ENCODE data around the gene TAT.
A peak's percentile ranks its signal among the peaks of the same experiment; 100 is the strongest.
"Not testable (repeated sequence)": the region's sequence is repeated elsewhere in the genome, so short reads cannot be mapped to it uniquely, and the experiment has no call there.

TAT gene

GRCh38 chr16:71584543-71585317 lies 7.8 kb upstream of the TAT start:
- DNase-seq (ENCODE audit: low read depth) = no peak

- not testable (repeated sequence) for DNase-seq (ENCODE audit: low read depth)
These were observed 5.6 kb upstream of the TAT start for GRCh38 chr16:71582553-71582848.

GRCh38 chr16:71574702-71575101 lies 2.2 kb downstream of the TAT start:
- DNase-seq (ENCODE audit: low read depth) = no peak

GRCh38 chr16:71573387-71574094 lies 3.4 kb downstream of the TAT start:
- DNase-seq (ENCODE audit: low read depth) = no peak

- no peak for DNase-seq (ENCODE audit: low read depth)
These were observed 4.3 kb downstream of the TAT start for GRCh38 chr16:71572497-71573116.

GRCh38 chr16:71570144-71570543 lies 6.7 kb downstream of the TAT start:
- DNase-seq (ENCODE audit: low read depth) = no peak

- DNase-seq (ENCODE audit: low read depth) = no peak
These were observed 7.3 kb downstream of the TAT start for GRCh38 chr16:71569621-71570020.

- no peak for DNase-seq (ENCODE audit: low read depth)
These were observed 8.3 kb downstream of the TAT start for GRCh38 chr16:71568551-71568950.

- DNase-seq (ENCODE audit: low read depth) = no peak
These were observed 9.0 kb downstream of the TAT start for GRCh38 chr16:71567931-71568330.

GRCh38 chr16:71565812-71566700 lies 10.8 kb downstream of the TAT start:
- no peak for DNase-seq (ENCODE audit: low read depth)

GRCh38 chr16:71564335-71564967 lies 12.4 kb downstream of the TAT start:
- no peak for DNase-seq (ENCODE audit: low read depth)

GRCh38 chr16:71562552-71562951 lies 14.3 kb downstream of the TAT start:
- no peak for DNase-seq (ENCODE audit: low read depth)

- not testable (repeated sequence) for DNase-seq (ENCODE audit: low read depth)
These were observed 15.0 kb downstream of the TAT start for GRCh38 chr16:71561886-71562285.

- no peak for DNase-seq (ENCODE audit: low read depth)
These were observed 17.0 kb downstream of the TAT start for GRCh38 chr16:71559855-71560254.

GRCh38 chr16:71557954-71558582 lies 18.8 kb downstream of the TAT start:
- DNase-seq (ENCODE audit: low read depth) = no peak

GRCh38 chr16:71557299-71557698 lies 19.6 kb downstream of the TAT start:
- DNase-seq (ENCODE audit: low read depth) = no peak

- DNase-seq (ENCODE audit: low read depth) = no peak
These were observed 21.5 kb downstream of the TAT start for GRCh38 chr16:71555230-71555891.

GRCh38 chr16:71552698-71553503 lies 24.0 kb downstream of the TAT start:
- DNase-seq (ENCODE audit: low read depth) = no peak

- DNase-seq (ENCODE audit: low read depth) = no peak
These were observed 29.7 kb downstream of the TAT start for GRCh38 chr16:71547168-71547567.

- peak; percentile 18 for DNase-seq (ENCODE audit: low read depth)
These were observed 34.5 kb downstream of the TAT start for GRCh38 chr16:71542377-71542776.
